IMR-90 (cell line): ENCODE measurements around the gene PACSIN2. TPM values are rescaled to one million over a fixed set of nuclear protein-coding genes. Genes with fewer than 3 reads are reported as not detected.

Experiments used
- ATAC-seq: fragments of 200-7000 bp; cut with Tn5 transposase; 2 replicates; pipeline ENCODE4 v1.9.1; 2020; ENCODE audit warnings: low read depth, mild to moderate bottlenecking, moderate library complexity
- BruUV-seq: library from RNA; stranded (reverse); fragments of 400-500 nt; replicated peaks from 2 replicates; lab custom pipeline; 2021; lab: Mats Ljungman, UMichigan
- CTCF ChIA-PET: fragments of 300-600 bp; formaldehyde crosslinking; extraction: SDS; loops from one replicate; lab custom pipeline; 2021; ENCODE audit warnings: antibody characterized with exemption; lab: Yijun Ruan, JAX
- POLR2A ChIA-PET: fragments of 300-600 bp; sonication (Branson Sonifier 250); formaldehyde crosslinking; loops from one replicate; lab custom pipeline; 2022; ENCODE audit warnings: antibody characterized with exemption; ENCODE audit not compliant: unreplicated experiment; lab: Charles Lee
- DNase-seq: peaks from one replicate; pipeline ENCODE4 v3.0.0; 2013
- H2AFZ ChIP-seq: replicated peaks from 2 replicates; pipeline ENCODE3; 2013; ENCODE audit warnings: low read length, mild to moderate bottlenecking; ENCODE audit not compliant: poor library complexity
- H2AK5ac ChIP-seq: 2 replicates; pipeline ENCODE4 v1.6.1; 2013; ENCODE audit warnings: low read depth, low read length, inconsistent platforms
- H2AK9ac ChIP-seq: replicated peaks from 2 replicates; pipeline ENCODE3; 2013; ENCODE audit warnings: mild to moderate bottlenecking, low read depth, low read length, moderate library complexity; ENCODE audit not compliant: poor library complexity
- H2BK120ac ChIP-seq: 2 replicates; pipeline ENCODE4 v1.6.1; 2013; ENCODE audit warnings: low read depth, low read length, inconsistent platforms
- H2BK15ac ChIP-seq: 3 replicates; pipeline ENCODE4 v1.6.1; 2013; ENCODE audit warnings: low read depth, low read length, inconsistent platforms
- H2BK20ac ChIP-seq: 2 replicates; pipeline ENCODE4 v1.6.1; 2013; ENCODE audit warnings: low read depth, mild to moderate bottlenecking, inconsistent platforms, low read length, moderate library complexity
- H2BK5ac ChIP-seq: 2 replicates; pipeline ENCODE4 v1.6.1; 2013; ENCODE audit warnings: mild to moderate bottlenecking, low read depth, low read length, inconsistent platforms; ENCODE audit not compliant: poor library complexity, severe bottlenecking
- H3K14ac ChIP-seq: replicated peaks from 2 replicates; pipeline ENCODE4 v1.6.1; 2013; ENCODE audit warnings: low read depth, low read length, inconsistent platforms
- H3K18ac ChIP-seq: 2 replicates; pipeline ENCODE4 v1.6.1; 2013; ENCODE audit warnings: low read depth, low read length, control low read depth
- H3K23ac ChIP-seq: 2 replicates; pipeline ENCODE4 v1.6.1; 2013; ENCODE audit warnings: low read depth, low read length, inconsistent platforms
- H3K27ac ChIP-seq: 2 replicates; pipeline ENCODE4 v1.5.1; 2013; ENCODE audit warnings: mild to moderate bottlenecking, control low read depth, low read length; ENCODE audit not compliant: insufficient read depth
- H3K27me3 ChIP-seq: 2 replicates; pipeline ENCODE4 v1.6.1; 2013; ENCODE audit warnings: low read length; ENCODE audit not compliant: control insufficient read depth, insufficient read depth
- H3K36me3 ChIP-seq: 2 replicates; pipeline ENCODE4 v1.6.1; 2013; ENCODE audit warnings: low read length, mixed read lengths; ENCODE audit not compliant: control insufficient read depth, insufficient read depth
- H3K4ac ChIP-seq: 2 replicates; pipeline ENCODE4 v1.6.1; 2013; ENCODE audit warnings: low read depth, low read length, inconsistent platforms
- H3K4me1 ChIP-seq: 2 replicates; pipeline ENCODE4 v1.6.1; 2013; ENCODE audit warnings: low read length, mixed read lengths; ENCODE audit not compliant: control insufficient read depth, insufficient read depth
- H3K4me2 ChIP-seq: 2 replicates; pipeline ENCODE4 v1.6.1; 2013; ENCODE audit warnings: low read depth, mild to moderate bottlenecking, control low read depth, low read length, moderate library complexity
- H3K4me3 ChIP-seq: 2 replicates; pipeline ENCODE4 v1.5.1; 2013; ENCODE audit warnings: low read depth, mild to moderate bottlenecking, control low read depth, low read length, moderate library complexity; ENCODE audit not compliant: insufficient read depth
- H3K56ac ChIP-seq: 2 replicates; pipeline ENCODE4 v1.6.1; 2013; ENCODE audit warnings: low read length, inconsistent platforms; ENCODE audit not compliant: insufficient read depth; ENCODE audit errors: extremely low read depth
- H3K79me1 ChIP-seq, 2 experiments: 2 replicates each; pipeline ENCODE4 v1.6.1; 2013; ENCODE audit warnings: low read length in 2 of 2, inconsistent platforms in 1 of 2, low read depth in 1 of 2
- H3K9ac ChIP-seq: 2 replicates; pipeline ENCODE4 v1.6.1; 2013; ENCODE audit warnings: low read depth, low read length, control low read depth
- H3K9me1 ChIP-seq: 2 replicates; pipeline ENCODE4 v1.6.1; 2013; ENCODE audit warnings: low read length, inconsistent platforms; ENCODE audit not compliant: insufficient read depth
- H3K9me3 ChIP-seq: 2 replicates; pipeline ENCODE4 v1.6.1; 2013; ENCODE audit warnings: low read length; ENCODE audit not compliant: control insufficient read depth, insufficient read depth
- H4K20me1 ChIP-seq: 2 replicates; pipeline ENCODE4 v1.6.1; 2013; ENCODE audit warnings: low read length, inconsistent platforms; ENCODE audit not compliant: insufficient read depth
- H4K5ac ChIP-seq: 2 replicates; pipeline ENCODE4 v1.6.1; 2013; ENCODE audit warnings: mild to moderate bottlenecking, low read depth, low read length, control low read depth
- H4K8ac ChIP-seq, 2 experiments: 2 replicates each; pipeline ENCODE4 v1.6.1; 2013; ENCODE audit warnings: low read depth in 2 of 2, low read length in 2 of 2, control low read depth in 1 of 2, inconsistent platforms in 1 of 2
- H4K91ac ChIP-seq: 2 replicates; pipeline ENCODE4 v1.6.1; 2013; ENCODE audit warnings: low read depth, low read length, inconsistent platforms; ENCODE audit not compliant: insufficient read depth
- CEBPB ChIP-seq: IDR thresholded peaks from 2 replicates; pipeline ENCODE4 v1.6.1; 2012; ENCODE audit warnings: low read depth, low read length, improper control_type of control experiment
- MAFK ChIP-seq: IDR thresholded peaks from 2 replicates; pipeline ENCODE4 v1.6.1; 2012; ENCODE audit warnings: low read depth, low read length, improper control_type of control experiment
- WGBS, 2 experiments: methylation state at CpG; one replicate each; pipeline versions ENCODE4 v1.1.5 to v1.1.7; 2013; ENCODE audit warnings: missing lambda C conversion rate in 2 of 2; ENCODE audit not compliant: insufficient read length in 1 of 2; ENCODE audit errors: extremely low coverage in 2 of 2; 5-methylcytosine and 5-hydroxymethylcytosine counted together
- dilution Hi-C: fragments of 300-500 bp; cut with HindIII; formaldehyde crosslinking; loops from one replicate; pipeline ENCODE4 v1.14.3; 2018; ENCODE audit warnings: low sequenced_read_pairs; ENCODE audit not compliant: unreplicated experiment
- in situ Hi-C: fragments of 300-500 bp; cut with MboI; formaldehyde crosslinking; loops from 3 replicates; pipeline ENCODE4 v1.14.3; 2019; ENCODE audit warnings: low sequenced_read_pairs, inconsistent platforms, mixed read lengths
- intact Hi-C: fragments of 100-400 bp; cut with micrococcal nuclease; formaldehyde crosslinking; loops from 2 replicates; pipeline ENCODE4 v1.10.0; 2022
- polyA plus RNA-seq, 3 experiments: library from polyadenylated mRNA; depleted of rRNA; stranded (reverse); fragments of >200 nt; gene quantifications; 2 replicates each; pipeline ENCODE4 v1.2.3, GENCODE V29; 2012; ENCODE audit warnings: low replicate concordance in 1 of 3
- total RNA-seq: library from RNA; depleted of rRNA; stranded (reverse); fragments of >200 nt; gene quantifications from 2 replicates; pipeline ENCODE4 v1.2.3, GENCODE V29; 2012

PACSIN2 gene
- total and polyA plus RNA-seq, 2 of the 4 experiments (the other 2 are of a cell fraction): 85.0 to 118 TPM

- Histone ChIP-seq H4K91ac (no peak overlapping the region), H2BK15ac (no peak overlapping the region), H3K18ac (no peak overlapping the region), H3K4ac (0 out of 2 replicates have a peak overlapping the region, but pooled peaks have one; percentile 1), H2AK9ac (peak overlapping the region; percentile 8), H2BK20ac (no peak overlapping the region), H2AFZ (no peak overlapping the region), H3K23ac (no peak overlapping the region), H3K79me1 (peaks cover 26 to 66% of the 10 kb centered on the region in 2 experiments), H3K56ac (no peak overlapping the region), H3K14ac (no peak overlapping the region), H4K5ac (no peak overlapping the region), H3K9ac (no peak overlapping the region), H3K4me2 (peak overlapping the region; percentile 11), H3K9me3 (no peaks in the 10 kb centered on the region), H3K4me1 (peaks cover 21% of the 10 kb centered on the region), H3K27ac (no peak overlapping the region; the same call in 1 of the 2 replicates), H2BK5ac (no peak overlapping the region), H3K4me3 (no peak overlapping the region), H4K20me1 (peaks cover 54% of the 10 kb centered on the region), H3K27me3 (no peaks in the 10 kb centered on the region), H2AK5ac (no peak overlapping the region), H2BK120ac (no peak overlapping the region), H3K9me1 (peaks cover 33% of the 10 kb centered on the region), H4K8ac (no peak overlapping the region), H3K36me3 (no peaks in the 10 kb centered on the region)
- intact Hi-C loops: no loop called here
- no TSS peak for BruUV-seq
- DNase-seq: peak; percentile 66
- dilution Hi-C loops: no loop called here
- POLR2A ChIA-PET: interaction anchor here (1.0 kb wide), 1 partner anchor 13 kb away, joined by 9 read pairs; no protein-coding TSS in a partner anchor
- TF ChIP-seq MAFK (no peak), CEBPB (peak; percentile 62)
- CTCF ChIA-PET: interaction anchor here (1.0 kb wide), 1 partner anchor 14 kb away, joined by 3 read pairs; no protein-coding TSS in a partner anchor
- in situ Hi-C loops: no loop called here
- 20% methylated on average over 1 of the region's 5 CpGs; no CpG with 5 or more reads in 1 of the 2 experiments for whole genome bisulfite sequencing, 2 experiments
- ATAC-seq: peak; percentile 72
These were observed 36.4 kb downstream of the PACSIN2 start for GRCh38 chr22:42978453-42979103.
